ENCODE measurements around the gene AFAP1. TPM values are rescaled to one million over a fixed set of nuclear protein-coding genes. Genes with fewer than 3 reads are reported as not detected.

The AFAP1 gene
- total RNA-seq, 1 experiment from 2014 or later, result 94.7 TPM

DNA sequence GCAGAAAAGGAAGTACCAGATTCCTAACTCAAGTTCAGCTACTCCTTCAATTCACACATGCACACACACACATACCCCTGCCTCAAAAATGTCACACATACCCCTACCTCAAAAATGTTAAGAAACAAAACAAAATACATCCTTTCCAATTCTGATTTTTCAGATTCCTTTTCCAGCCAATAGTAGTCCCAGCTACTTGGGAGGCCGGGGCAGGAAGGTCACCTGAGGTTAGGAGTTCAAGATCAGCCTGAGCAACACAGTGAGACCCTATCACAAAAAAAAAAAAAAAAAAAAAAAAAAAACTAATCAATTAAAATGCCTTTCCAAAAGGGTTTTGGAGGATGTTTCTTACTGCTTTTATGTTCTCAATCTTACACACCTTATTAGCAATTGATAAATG lies 138.0 kb downstream of the AFAP1 start:
- intact Hi-C loops (cut with micrococcal nuclease; ENCODE audit: unreplicated experiment) (loop anchor here (2.0 kb wide), 1 partner anchor 185 kb away; no protein-coding TSS in a partner anchor), in situ Hi-C loops (cut with HindIII; ENCODE audit: low pct_unique_long_range_greater_than_20kb, low sequenced_read_pairs) (no loop called here)
- H3K4me1 ChIP-seq (ENCODE audit: control insufficient read depth, insufficient read depth, low read length), result peaks cover 38% of the 10 kb centered on the region
- POLR2A ChIA-PET, result no interaction called here
- no peaks in the 10 kb centered on the region for H3K27me3 ChIP-seq (ENCODE audit: control insufficient read depth, insufficient read depth, low read length)
- H3K4me3 ChIP-seq (ENCODE audit: low read depth in 2 of 2, low read length in 2 of 2), result no peak overlapping the region
- ATAC-seq, result no peak
- no peak for TF ChIP-seq POLR2AphosphoS5 (IDR thresholded peaks at IDR 0.05; ENCODE audit: low read depth, low read length)
- TF ChIP-seq, protein P1, sequence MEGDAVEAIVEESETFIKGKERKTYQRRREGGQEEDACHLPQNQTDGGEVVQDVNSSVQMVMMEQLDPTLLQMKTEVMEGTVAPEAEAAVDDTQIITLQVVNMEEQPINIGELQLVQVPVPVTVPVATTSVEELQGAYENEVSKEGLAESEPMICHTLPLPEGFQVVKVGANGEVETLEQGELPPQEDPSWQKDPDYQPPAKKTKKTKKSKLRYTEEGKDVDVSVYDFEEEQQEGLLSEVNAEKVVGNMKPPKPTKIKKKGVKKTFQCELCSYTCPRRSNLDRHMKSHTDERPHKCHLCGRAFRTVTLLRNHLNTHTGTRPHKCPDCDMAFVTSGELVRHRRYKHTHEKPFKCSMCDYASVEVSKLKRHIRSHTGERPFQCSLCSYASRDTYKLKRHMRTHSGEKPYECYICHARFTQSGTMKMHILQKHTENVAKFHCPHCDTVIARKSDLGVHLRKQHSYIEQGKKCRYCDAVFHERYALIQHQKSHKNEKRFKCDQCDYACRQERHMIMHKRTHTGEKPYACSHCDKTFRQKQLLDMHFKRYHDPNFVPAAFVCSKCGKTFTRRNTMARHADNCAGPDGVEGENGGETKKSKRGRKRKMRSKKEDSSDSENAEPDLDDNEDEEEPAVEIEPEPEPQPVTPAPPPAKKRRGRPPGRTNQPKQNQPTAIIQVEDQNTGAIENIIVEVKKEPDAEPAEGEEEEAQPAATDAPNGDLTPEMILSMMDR (IDR thresholded peaks at IDR 0.05), result no peak
- TF ChIP-seq, protein P2, sequence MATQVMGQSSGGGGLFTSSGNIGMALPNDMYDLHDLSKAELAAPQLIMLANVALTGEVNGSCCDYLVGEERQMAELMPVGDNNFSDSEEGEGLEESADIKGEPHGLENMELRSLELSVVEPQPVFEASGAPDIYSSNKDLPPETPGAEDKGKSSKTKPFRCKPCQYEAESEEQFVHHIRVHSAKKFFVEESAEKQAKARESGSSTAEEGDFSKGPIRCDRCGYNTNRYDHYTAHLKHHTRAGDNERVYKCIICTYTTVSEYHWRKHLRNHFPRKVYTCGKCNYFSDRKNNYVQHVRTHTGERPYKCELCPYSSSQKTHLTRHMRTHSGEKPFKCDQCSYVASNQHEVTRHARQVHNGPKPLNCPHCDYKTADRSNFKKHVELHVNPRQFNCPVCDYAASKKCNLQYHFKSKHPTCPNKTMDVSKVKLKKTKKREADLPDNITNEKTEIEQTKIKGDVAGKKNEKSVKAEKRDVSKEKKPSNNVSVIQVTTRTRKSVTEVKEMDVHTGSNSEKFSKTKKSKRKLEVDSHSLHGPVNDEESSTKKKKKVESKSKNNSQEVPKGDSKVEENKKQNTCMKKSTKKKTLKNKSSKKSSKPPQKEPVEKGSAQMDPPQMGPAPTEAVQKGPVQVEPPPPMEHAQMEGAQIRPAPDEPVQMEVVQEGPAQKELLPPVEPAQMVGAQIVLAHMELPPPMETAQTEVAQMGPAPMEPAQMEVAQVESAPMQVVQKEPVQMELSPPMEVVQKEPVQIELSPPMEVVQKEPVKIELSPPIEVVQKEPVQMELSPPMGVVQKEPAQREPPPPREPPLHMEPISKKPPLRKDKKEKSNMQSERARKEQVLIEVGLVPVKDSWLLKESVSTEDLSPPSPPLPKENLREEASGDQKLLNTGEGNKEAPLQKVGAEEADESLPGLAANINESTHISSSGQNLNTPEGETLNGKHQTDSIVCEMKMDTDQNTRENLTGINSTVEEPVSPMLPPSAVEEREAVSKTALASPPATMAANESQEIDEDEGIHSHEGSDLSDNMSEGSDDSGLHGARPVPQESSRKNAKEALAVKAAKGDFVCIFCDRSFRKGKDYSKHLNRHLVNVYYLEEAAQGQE (IDR thresholded peaks at IDR 0.05; ENCODE audit: insufficient read depth in 1 of 2, low read depth in 2 of 2, low read length in 1 of 2), result no peak
- no peak for TF ChIP-seq TCF7L2 (IDR thresholded peaks at IDR 0.05; ENCODE audit: low read depth, low read length)
- TF ChIP-seq SIN3A (IDR thresholded peaks at IDR 0.05; ENCODE audit: borderline replicate concordance, insufficient read depth, low read depth, low read length), result no peak
- no peak overlapping the region for H3K27ac ChIP-seq (ENCODE audit: low read length)
- peaks cover 27% of the 10 kb centered on the region for H3K36me3 ChIP-seq (ENCODE audit: control insufficient read depth, insufficient read depth, low read length)
- H3K9me3 ChIP-seq (ENCODE audit: control insufficient read depth, insufficient read depth, low read depth, low read length), result no peaks in the 10 kb centered on the region
- no TSS peak for BruUV-seq (replicated peaks)
- CTCF ChIA-PET, result interaction anchor here (0.7 to 1.4 kb wide), 7 partner anchors 10 to 368 kb away, joined by 3 to 8 read pairs (median 4); no protein-coding TSS in a partner anchor
- no peak for DNase-seq (ENCODE audit: low read depth, low spot score)

DNA sequence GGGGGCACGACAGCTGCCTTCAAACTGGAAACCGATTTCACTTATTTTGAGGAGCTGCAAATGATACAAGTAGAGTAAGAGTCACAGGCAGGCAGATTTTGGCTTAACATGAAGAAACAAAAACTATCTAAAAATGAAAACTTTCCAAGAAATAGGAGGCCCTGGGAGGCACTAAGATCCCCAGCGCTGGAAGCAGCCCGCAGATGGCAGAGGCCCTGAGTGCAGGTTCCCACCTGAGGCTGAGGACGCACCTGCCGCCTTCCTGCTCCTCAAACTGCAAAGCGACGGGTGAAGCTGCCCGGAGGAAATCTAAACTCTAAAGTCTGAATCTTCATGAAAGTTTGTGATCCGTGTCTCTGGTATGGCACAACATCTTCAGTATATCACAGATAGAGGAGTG lies 138.7 kb downstream of the AFAP1 start:
- CTCF ChIA-PET, result no interaction called here
- ATAC-seq (no peak), DNase-seq (ENCODE audit: low read depth, low spot score) (no peak)
- H3K36me3 ChIP-seq (ENCODE audit: control insufficient read depth, insufficient read depth, low read length), result peaks cover 27% of the 10 kb centered on the region
- no peaks in the 10 kb centered on the region for H3K27me3 ChIP-seq (ENCODE audit: control insufficient read depth, insufficient read depth, low read length)
- no peaks in the 10 kb centered on the region for H3K9me3 ChIP-seq (ENCODE audit: control insufficient read depth, insufficient read depth, low read depth, low read length)
- H3K27ac ChIP-seq (ENCODE audit: low read length), result no peak overlapping the region
- H3K4me1 ChIP-seq (ENCODE audit: control insufficient read depth, insufficient read depth, low read length), result peaks cover 32% of the 10 kb centered on the region
- in situ Hi-C loops (cut with HindIII; ENCODE audit: low pct_unique_long_range_greater_than_20kb, low sequenced_read_pairs), result no loop called here
- intact Hi-C loops (cut with micrococcal nuclease; ENCODE audit: unreplicated experiment), result no loop called here
- BruUV-seq (replicated peaks), result TSS peak; percentile 8
- POLR2A ChIA-PET, result no interaction called here
- H3K4me3 ChIP-seq (ENCODE audit: low read depth in 2 of 2, low read length in 2 of 2), result no peak overlapping the region
- TF ChIP-seq, protein P1 (IDR thresholded peaks at IDR 0.05), result no peak
- no peak for TF ChIP-seq POLR2AphosphoS5 (IDR thresholded peaks at IDR 0.05; ENCODE audit: low read depth, low read length)
- no peak for TF ChIP-seq TCF7L2 (IDR thresholded peaks at IDR 0.05; ENCODE audit: low read depth, low read length)
- no peak for TF ChIP-seq SIN3A (IDR thresholded peaks at IDR 0.05; ENCODE audit: borderline replicate concordance, insufficient read depth, low read depth, low read length)
